Upper lobe of left lung (tissue), 4 donors: ENCODE data around the gene FGF10.

Source experiments
- EP300 ChIP-seq, 4 donors: sonication (generic); formaldehyde crosslinking; IDR thresholded peaks; one replicate each; pipeline ENCODE4 v1.5.1; 2017; ENCODE audit warnings: antibody characterized with exemption in 4 of 4, control low read depth in 2 of 4
- POLR2A ChIP-seq, 4 donors: fragments of 450-650 bp; IDR thresholded peaks; one replicate each; pipeline ENCODE4 v1.5.1; 2016 to 2017; ENCODE audit warnings: antibody characterized with exemption in 4 of 4, mild to moderate bottlenecking in 2 of 4
- POLR2AphosphoS5 ChIP-seq, 2 donors: sonication (generic); formaldehyde crosslinking; IDR thresholded peaks; one replicate each; pipeline ENCODE4 v1.5.1; 2017; ENCODE audit warnings: antibody characterized with exemption in 2 of 2

DNA sequence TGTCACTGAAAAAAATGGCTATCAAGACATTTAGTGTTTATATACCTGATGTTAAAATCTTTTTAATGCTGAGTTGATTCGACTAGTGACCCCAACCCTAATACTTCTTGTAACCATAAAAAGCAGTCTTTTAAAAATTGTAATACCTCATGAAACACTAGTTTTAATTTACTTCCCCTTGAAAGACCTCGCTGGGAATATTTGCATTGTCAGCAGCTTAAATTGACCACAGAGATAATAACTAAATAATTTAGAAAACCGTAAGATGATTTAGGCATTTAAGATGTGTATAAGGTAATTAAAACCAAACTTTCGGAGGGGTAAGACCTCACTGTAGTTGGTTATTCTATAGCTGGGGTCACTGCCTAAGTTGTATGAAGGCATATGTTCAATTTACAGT is 89.8 kb downstream of the FGF10 start:
- TF ChIP-seq POLR2A (IDR thresholded peaks at IDR 0.05) (no peak), POLR2AphosphoS5 (IDR thresholded peaks at IDR 0.05) (no peak), EP300 (IDR thresholded peaks at IDR 0.05) (no peak)
